ENCODE data around the gene FXYD7.
"Not testable (repeated sequence)": the region's sequence is repeated elsewhere in the genome, so short reads cannot be mapped to it uniquely, and the experiment has no call there.

Gene FXYD7

DNA sequence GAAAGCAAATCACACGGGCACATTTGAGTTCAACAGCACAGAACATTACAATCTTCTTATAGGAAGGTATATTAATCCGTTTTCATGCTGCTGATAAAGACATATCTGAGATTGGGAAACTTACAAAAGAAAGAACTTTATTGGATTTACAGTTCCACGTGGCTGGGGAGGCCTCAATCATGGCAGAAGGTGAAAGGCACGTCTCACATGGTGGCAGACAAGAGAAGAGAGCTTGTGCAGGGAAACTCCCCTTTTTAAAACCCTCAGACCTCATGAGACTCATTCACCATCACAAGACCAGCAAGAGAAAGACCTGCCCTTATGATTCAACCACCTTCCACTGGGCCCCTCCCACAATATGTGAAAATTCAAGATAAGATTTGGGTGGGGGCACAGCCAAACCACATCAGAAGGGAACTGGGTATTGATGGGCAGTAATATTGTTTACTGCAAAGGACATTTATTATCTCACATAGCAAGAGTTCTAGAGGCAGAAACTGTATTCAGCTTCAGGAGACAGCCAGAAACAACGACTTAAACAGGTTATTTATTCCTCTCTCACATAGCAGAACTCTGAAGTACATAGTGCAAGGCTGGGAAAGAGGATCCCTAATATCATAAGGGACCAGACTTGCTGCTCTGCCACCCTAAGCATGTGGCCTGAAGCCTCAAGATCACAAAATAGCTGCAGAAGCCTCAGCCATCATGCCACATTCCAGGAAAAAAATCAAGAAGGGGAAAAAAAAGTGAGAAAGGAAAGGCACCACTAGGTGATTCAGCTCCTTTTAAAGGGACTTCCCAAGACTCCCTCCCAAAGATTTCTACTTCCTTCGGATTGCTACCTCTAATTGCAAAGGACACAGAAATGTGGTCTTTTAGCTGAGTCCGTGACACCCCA is 34.6 kb downstream of the FXYD7 start:
- Mint-ChIP-seq H3K27me3 (no peaks in the 10 kb centered on the region), H3K4me3 (no peak overlapping the region), H3K4me1 (peaks cover 54% of the 10 kb centered on the region), H3K36me3 (peaks cover 3% of the 10 kb centered on the region), H3K27ac (peak overlapping the region; percentile 15), H3K9me3 (no peaks in the 10 kb centered on the region)

DNA sequence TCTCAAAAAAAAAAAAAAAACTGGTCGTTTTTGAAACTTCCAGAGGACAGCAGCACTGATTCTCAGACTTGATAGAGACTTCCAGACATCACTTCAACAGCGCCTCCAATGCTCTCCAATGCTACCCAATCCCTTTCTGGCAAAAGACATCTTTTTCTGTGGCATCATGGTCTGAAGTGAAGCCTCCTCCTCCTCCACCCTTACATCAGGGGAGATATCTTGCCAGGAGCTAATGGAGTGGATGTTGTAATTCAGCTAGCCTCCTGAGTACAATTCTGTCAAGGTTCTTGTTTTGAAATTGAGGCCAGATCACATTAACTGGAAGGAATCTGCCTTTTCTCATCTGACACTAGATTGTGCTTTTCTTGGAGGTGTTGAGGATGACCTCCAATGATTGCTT is 35.6 kb downstream of the FXYD7 start:
- Mint-ChIP-seq H3K4me1 (peaks cover 54% of the 10 kb centered on the region), H3K27me3 (no peaks in the 10 kb centered on the region), H3K36me3 (peaks cover 3% of the 10 kb centered on the region), H3K4me3 (no peak overlapping the region), H3K27ac (no peak overlapping the region), H3K9me3 (no peaks in the 10 kb centered on the region)

GRCh38 chr19:35179830-35180229 is 36.8 kb downstream of the FXYD7 start:
- Mint-ChIP-seq H3K4me3 (peak overlapping the region; percentile 3), H3K36me3 (peaks cover 5% of the 10 kb centered on the region), H3K4me1 (peaks cover 54% of the 10 kb centered on the region), H3K27ac (no peak overlapping the region), H3K9me3 (no peaks in the 10 kb centered on the region), H3K27me3 (no peaks in the 10 kb centered on the region)

DNA sequence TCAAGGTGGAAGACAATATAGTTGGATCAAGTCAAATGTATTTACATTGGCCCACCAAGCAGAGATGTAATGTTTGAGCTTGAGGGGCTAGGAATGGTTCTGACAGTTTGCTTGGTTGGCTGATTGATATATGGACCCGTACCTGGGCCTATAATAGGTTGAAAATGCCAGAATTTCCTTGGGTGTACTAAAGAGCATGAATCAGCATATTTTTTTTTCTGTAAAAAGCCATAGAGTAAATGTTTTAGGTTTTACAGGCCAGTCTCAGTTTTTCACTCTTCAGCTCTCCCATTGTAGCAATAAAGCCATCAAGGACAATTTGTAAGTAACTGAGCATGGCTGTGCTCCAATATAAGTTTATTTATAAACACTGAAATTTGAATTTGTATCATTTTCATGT is 38.3 kb downstream of the FXYD7 start:
- no peak overlapping the region for H3K4me3 Mint-ChIP-seq
- peaks cover 46% of the 10 kb centered on the region for H3K4me1 Mint-ChIP-seq
- no peak overlapping the region for H3K27ac Mint-ChIP-seq

DNA sequence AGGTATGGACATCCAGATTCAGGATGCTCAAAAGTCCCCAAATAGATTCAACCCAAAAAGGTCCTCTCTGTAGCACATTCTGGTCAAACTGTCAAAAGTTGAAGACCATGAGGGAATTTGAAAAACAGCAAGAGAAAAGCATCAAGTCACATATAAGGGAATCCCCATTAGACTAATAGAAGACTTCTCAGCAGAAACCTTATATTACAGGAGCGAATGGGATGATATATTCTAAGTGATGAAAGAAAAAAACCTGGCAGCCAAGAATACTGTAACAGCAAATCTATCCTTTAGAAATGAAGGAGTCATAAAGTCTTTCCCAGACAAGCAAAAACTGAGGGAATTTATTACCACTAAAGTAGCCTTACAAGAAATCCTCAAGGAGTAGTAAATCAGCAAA is 41.2 kb downstream of the FXYD7 start:
- Mint-ChIP-seq H3K9me3 (no peaks in the 10 kb centered on the region), H3K4me1 (peaks cover 27% of the 10 kb centered on the region), H3K27ac (no peak overlapping the region), H3K36me3 (peaks cover 3% of the 10 kb centered on the region), H3K4me3 (no peak overlapping the region), H3K27me3 (no peaks in the 10 kb centered on the region)

More for the DNA sequence above, 38.3 kb downstream of the FXYD7 start:
- Mint-ChIP-seq H3K36me3 (peaks cover 2% of the 10 kb centered on the region), H3K27me3 (no peaks in the 10 kb centered on the region), H3K9me3 (no peaks in the 10 kb centered on the region)

- H3K4me3 Mint-ChIP-seq: no peak overlapping the region
Observed at GRCh38 chr19:35184884-35185283, 41.8 kb downstream of the FXYD7 start.

GRCh38 chr19:35194012-35194984 is 51.2 kb downstream of the FXYD7 start:
- Mint-ChIP-seq H3K27me3 (no peaks in the 10 kb centered on the region), H3K36me3 (no peaks in the 10 kb centered on the region), H3K4me3 (no peak overlapping the region), H3K27ac (peak overlapping the region; percentile 14), H3K4me1 (peaks cover 29% of the 10 kb centered on the region), H3K9me3 (no peaks in the 10 kb centered on the region)

More at GRCh38 chr19:35184884-35185283, 41.8 kb downstream of the FXYD7 start:
- Mint-ChIP-seq H3K9me3 (no peaks in the 10 kb centered on the region), H3K27ac (no peak overlapping the region), H3K36me3 (peaks cover 3% of the 10 kb centered on the region), H3K4me1 (peaks cover 21% of the 10 kb centered on the region), H3K27me3 (no peaks in the 10 kb centered on the region)

DNA sequence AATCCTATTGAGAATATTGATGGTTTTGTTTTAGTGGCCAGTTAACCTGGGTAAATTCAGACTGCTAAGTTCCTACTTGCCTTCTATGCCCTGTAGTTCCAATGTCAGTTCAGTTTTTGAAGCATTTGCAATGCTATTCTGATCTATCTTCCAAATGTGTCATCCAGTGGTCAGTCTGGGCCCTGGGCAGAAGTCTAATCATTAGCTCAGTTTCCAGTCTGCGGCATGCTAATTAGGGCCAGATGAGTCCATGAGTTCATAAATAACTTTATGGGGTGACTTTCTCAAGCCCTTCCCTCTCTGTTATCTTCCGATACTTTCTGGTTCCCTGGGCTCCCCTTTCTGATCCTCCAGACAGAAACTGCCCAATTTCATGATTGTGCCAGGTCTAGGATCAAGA is 52.8 kb downstream of the FXYD7 start:
- Mint-ChIP-seq H3K4me1 (peaks cover 27% of the 10 kb centered on the region), H3K27me3 (no peaks in the 10 kb centered on the region), H3K9me3 (no peaks in the 10 kb centered on the region), H3K36me3 (no peaks in the 10 kb centered on the region), H3K4me3 (no peak overlapping the region), H3K27ac (peak overlapping the region; percentile 51)

DNA sequence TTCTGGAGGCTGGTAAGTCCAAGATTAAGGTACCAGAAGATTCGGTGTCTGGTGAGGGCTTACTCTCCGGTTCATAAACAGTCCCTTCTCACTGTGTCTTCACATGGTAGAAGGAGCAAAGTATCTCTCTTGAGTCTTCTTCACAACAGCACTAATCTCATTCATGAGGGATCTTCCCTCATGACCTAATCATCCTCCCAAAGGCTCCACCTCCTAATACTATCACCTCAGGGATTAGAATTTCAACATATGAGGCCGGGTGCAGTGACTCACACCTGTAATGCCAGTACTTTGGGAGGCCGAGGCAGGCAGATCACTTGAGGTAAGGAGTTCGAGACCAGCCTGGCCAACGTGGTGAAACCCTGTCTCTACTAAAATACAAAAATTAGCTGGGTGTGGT is 53.8 kb downstream of the FXYD7 start:
- Mint-ChIP-seq H3K27ac (peak overlapping the region; percentile 12), H3K4me1 (peaks cover 36% of the 10 kb centered on the region)
- H3K36me3 Mint-ChIP-seq, H3K4me3 Mint-ChIP-seq, H3K27me3 Mint-ChIP-seq, H3K9me3 Mint-ChIP-seq: not testable (repeated sequence)

- peaks cover 56% of the 10 kb centered on the region for H3K4me1 Mint-ChIP-seq
- no peak overlapping the region for H3K4me3 Mint-ChIP-seq
- H3K27ac Mint-ChIP-seq: no peak overlapping the region
- H3K27me3 Mint-ChIP-seq: no peaks in the 10 kb centered on the region
- no peaks in the 10 kb centered on the region for H3K36me3 Mint-ChIP-seq
- H3K9me3 Mint-ChIP-seq: no peaks in the 10 kb centered on the region
Observed at GRCh38 chr19:35199481-35199880, 56.4 kb downstream of the FXYD7 start.

DNA sequence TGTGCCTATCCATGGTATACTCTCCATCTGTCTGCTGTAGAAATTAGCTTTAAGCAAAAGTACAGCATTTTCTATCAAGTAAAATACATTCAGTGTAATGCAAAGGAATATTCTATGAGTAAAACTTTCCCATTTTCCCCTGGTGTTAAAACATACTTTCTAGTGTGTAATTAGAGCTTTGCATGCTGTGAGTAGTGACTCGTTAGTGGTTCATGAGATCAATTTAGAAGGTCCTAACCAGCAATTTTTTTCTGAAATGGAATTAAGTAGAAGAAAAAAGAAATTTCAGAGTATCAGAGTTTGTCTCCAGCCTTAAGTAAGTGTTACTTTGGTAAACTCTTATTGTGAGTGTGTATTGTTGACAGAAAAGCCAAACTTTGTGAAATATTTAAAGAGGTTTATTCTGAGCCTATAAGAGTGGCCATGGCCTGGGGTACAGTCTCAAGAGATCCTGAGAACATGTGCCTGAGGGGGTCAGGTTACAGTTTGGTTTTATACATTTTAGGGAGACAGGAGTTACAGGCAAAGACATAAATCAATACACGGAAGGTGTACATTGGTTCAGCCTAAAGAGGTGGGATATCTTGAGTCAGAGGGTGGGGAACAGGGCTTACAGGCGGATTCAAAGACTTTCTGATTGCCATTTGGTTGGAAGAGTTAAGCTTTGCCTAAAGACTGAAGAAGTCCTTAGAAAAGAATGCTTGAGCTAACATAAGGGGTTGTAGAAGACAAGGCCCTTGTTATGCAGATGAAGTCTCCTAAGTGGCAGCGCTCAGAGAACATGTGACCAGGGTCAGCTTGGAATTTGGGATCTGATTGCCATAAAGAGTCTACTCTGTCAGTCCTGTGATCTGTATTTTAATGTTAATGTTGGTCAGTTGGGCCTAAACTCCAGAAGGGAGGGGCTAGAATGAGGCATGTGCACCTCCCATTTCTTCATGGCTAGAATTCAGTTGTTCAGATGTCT is 60.0 kb downstream of the FXYD7 start:
- H3K36me3 Mint-ChIP-seq: no peaks in the 10 kb centered on the region

More for the DNA sequence above, 60.0 kb downstream of the FXYD7 start:
- Mint-ChIP-seq H3K27ac (peak overlapping the region; percentile 97), H3K27me3 (no peaks in the 10 kb centered on the region), H3K4me3 (peak overlapping the region; percentile 49), H3K9me3 (peaks cover 7% of the 10 kb centered on the region), H3K4me1 (peaks cover 77% of the 10 kb centered on the region)

Data from activated naive CD4-positive, alpha-beta T cell treated with anti-CD3 and anti-CD28 coated beads, Interleukin-2, amount 50 U/mL, for 24 hours (primary cell).